Activated naive CD4-positive, alpha-beta T cell treated with anti-CD3 and anti-CD28 coated beads, Interleukin-2, amount 50 U/mL, for 72 hours (primary cell): Measurements from ENCODE around the gene RBM19. TPM values are rescaled to one million over a fixed set of nuclear protein-coding genes. Genes with fewer than 3 reads are reported as not detected.
"Not testable (repeated sequence)": the region's sequence is repeated elsewhere in the genome, so short reads cannot be mapped to it uniquely, and the experiment has no call there.

Experiments
- ATAC-seq, 2 donors: fragments of 150-1000 bp; cut with Tn5 transposase; 2 replicates each; pipeline ENCODE4 v1.10.0; 2021; ENCODE audit warnings: mild to moderate bottlenecking in 2 of 2, moderate library complexity in 2 of 2
- DNase-seq, 2 donors: peaks; one replicate each; pipeline ENCODE4 v3.0.0; 2021 to 2022; ENCODE audit warnings: low spot score in 2 of 2
- H3K27ac Mint-ChIP-seq, 2 donors: one replicate each; pipeline ENCODE4 v1.8.0; 2022; ENCODE audit warnings: mild to moderate bottlenecking in 2 of 2, mixed read lengths in 2 of 2
- H3K36me3 Mint-ChIP-seq, 2 donors: one replicate each; pipeline ENCODE4 v1.8.0; 2022; ENCODE audit warnings: mixed read lengths in 2 of 2
- H3K9me3 Mint-ChIP-seq, 2 donors: one replicate each; pipeline ENCODE4 v1.8.0; 2022; ENCODE audit warnings: mixed read lengths in 2 of 2
- total RNA-seq, 2 donors: library from RNA; stranded (reverse); gene quantifications; one replicate each; pipeline ENCODE4 v1.2.3, GENCODE V29; 2022

RBM19 gene
- total RNA-seq, 2 donors from 2014 or later = 63.6 to 86.0 TPM

- Mint-ChIP-seq H3K9me3 (no peaks in the 10 kb centered on the region), H3K27ac (no peak overlapping the region), H3K36me3 (peaks cover 26 to 37% of the 10 kb centered on the region in 2 donors)
- ATAC-seq (no peak), DNase-seq (no peak)
These were observed 60.3 kb downstream of the RBM19 start for GRCh38 chr12:113905829-113906228.

GRCh38 chr12:113903381-113903863, 62.7 kb downstream of the RBM19 start:
- ATAC-seq (no peak), DNase-seq (no peak)
- Mint-ChIP-seq H3K9me3 (no peaks in the 10 kb centered on the region), H3K27ac (peak overlapping the region in 1 of 2 donors; percentile 8), H3K36me3 (peaks cover 26 to 31% of the 10 kb centered on the region in 2 donors)

GRCh38 chr12:113901319-113901718, 64.8 kb downstream of the RBM19 start:
- not testable (repeated sequence) for ATAC-seq, H3K9me3 Mint-ChIP-seq, H3K27ac Mint-ChIP-seq, DNase-seq
- H3K36me3 Mint-ChIP-seq = peaks cover 9 to 20% of the 10 kb centered on the region in 2 donors

GRCh38 chr12:113900716-113901115, 65.4 kb downstream of the RBM19 start:
- Mint-ChIP-seq H3K9me3 (no peaks in the 10 kb centered on the region), H3K36me3 (peaks cover 8 to 17% of the 10 kb centered on the region in 2 donors), H3K27ac (no peak overlapping the region)
- no peak for DNase-seq
- no peak for ATAC-seq

GRCh38 chr12:113899561-113900471, 66.3 kb downstream of the RBM19 start:
- no peaks in the 10 kb centered on the region for H3K9me3 Mint-ChIP-seq
- H3K27ac Mint-ChIP-seq = peak overlapping the region in 1 of 2 donors; percentile 71
- ATAC-seq = no peak
- no peak for DNase-seq
- peaks cover 0 to 8% of the 10 kb centered on the region in 2 donors for H3K36me3 Mint-ChIP-seq

GRCh38 chr12:113899042-113899560, 67.0 kb downstream of the RBM19 start:
- Mint-ChIP-seq H3K9me3 (no peaks in the 10 kb centered on the region), H3K27ac (peak overlapping the region in 1 of 2 donors; percentile 71)
- no peak for ATAC-seq

GRCh38 chr12:113898466-113898865, 67.7 kb downstream of the RBM19 start:
- ATAC-seq (no peak), DNase-seq (no peak)
- Mint-ChIP-seq H3K27ac (no peak overlapping the region), H3K36me3 (peaks cover 5 to 6% of the 10 kb centered on the region in 2 donors), H3K9me3 (no peaks in the 10 kb centered on the region)

More at GRCh38 chr12:113899042-113899560, 67.0 kb downstream of the RBM19 start:
- DNase-seq = no peak
- peaks cover 0 to 7% of the 10 kb centered on the region in 2 donors for H3K36me3 Mint-ChIP-seq

GRCh38 chr12:113897406-113897805, 68.7 kb downstream of the RBM19 start:
- Mint-ChIP-seq H3K27ac (no peak overlapping the region), H3K36me3 (peaks cover 0 to 6% of the 10 kb centered on the region in 2 donors), H3K9me3 (no peaks in the 10 kb centered on the region)
- ATAC-seq (no peak), DNase-seq (no peak)

- Mint-ChIP-seq H3K36me3 (peaks cover 0 to 6% of the 10 kb centered on the region in 2 donors), H3K27ac (peak overlapping the region in 1 of 2 donors; percentile 29), H3K9me3 (no peaks in the 10 kb centered on the region)
- no peak for DNase-seq
- no peak for ATAC-seq
These were observed 69.3 kb downstream of the RBM19 start for GRCh38 chr12:113896841-113897240.

- no peak overlapping the region for H3K27ac Mint-ChIP-seq
- DNase-seq (no peak), ATAC-seq (no peak)
- H3K36me3 Mint-ChIP-seq = peaks cover 0 to 6% of the 10 kb centered on the region in 2 donors
- no peaks in the 10 kb centered on the region for H3K9me3 Mint-ChIP-seq
These were observed 69.9 kb downstream of the RBM19 start for GRCh38 chr12:113896194-113896593.

GRCh38 chr12:113895176-113895575, 70.9 kb downstream of the RBM19 start:
- Mint-ChIP-seq H3K36me3 (peaks cover 3 to 6% of the 10 kb centered on the region in 2 donors), H3K9me3 (no peaks in the 10 kb centered on the region), H3K27ac (no peak overlapping the region)
- DNase-seq = no peak
- no peak for ATAC-seq

- ATAC-seq (no peak), DNase-seq (no peak)
- Mint-ChIP-seq H3K9me3 (no peaks in the 10 kb centered on the region), H3K36me3 (peaks cover 4 to 6% of the 10 kb centered on the region in 2 donors), H3K27ac (no peak overlapping the region)
These were observed 71.4 kb downstream of the RBM19 start for GRCh38 chr12:113894697-113895096.

- Mint-ChIP-seq H3K9me3 (no peaks in the 10 kb centered on the region), H3K27ac (no peak overlapping the region)
These were observed 72.9 kb downstream of the RBM19 start for GRCh38 chr12:113893221-113893620.

GRCh38 chr12:113892556-113892955, 73.6 kb downstream of the RBM19 start:
- peaks cover 11 to 23% of the 10 kb centered on the region in 2 donors for H3K36me3 Mint-ChIP-seq
- ATAC-seq = no peak
- DNase-seq = no peak
- peak overlapping the region in 1 of 2 donors; percentile 75 for H3K27ac Mint-ChIP-seq
- no peaks in the 10 kb centered on the region for H3K9me3 Mint-ChIP-seq

More at GRCh38 chr12:113893221-113893620, 72.9 kb downstream of the RBM19 start:
- no peak for DNase-seq
- no peak for ATAC-seq
- H3K36me3 Mint-ChIP-seq = peaks cover 11 to 18% of the 10 kb centered on the region in 2 donors

GRCh38 chr12:113891739-113892520, 74.2 kb downstream of the RBM19 start:
- Mint-ChIP-seq H3K27ac (peak overlapping the region in 1 of 2 donors; percentile 75), H3K36me3 (peaks cover 11 to 23% of the 10 kb centered on the region in 2 donors), H3K9me3 (no peaks in the 10 kb centered on the region)
- ATAC-seq = peak in 1 of 2 donors; percentile 70
- no peak for DNase-seq

GRCh38 chr12:113891167-113891692, 74.9 kb downstream of the RBM19 start:
- Mint-ChIP-seq H3K27ac (no peak overlapping the region), H3K36me3 (peaks cover 15 to 29% of the 10 kb centered on the region in 2 donors), H3K9me3 (no peaks in the 10 kb centered on the region)
- ATAC-seq (no peak), DNase-seq (no peak)
